Measurements from ENCODE around the gene IFIT5.

DNA sequence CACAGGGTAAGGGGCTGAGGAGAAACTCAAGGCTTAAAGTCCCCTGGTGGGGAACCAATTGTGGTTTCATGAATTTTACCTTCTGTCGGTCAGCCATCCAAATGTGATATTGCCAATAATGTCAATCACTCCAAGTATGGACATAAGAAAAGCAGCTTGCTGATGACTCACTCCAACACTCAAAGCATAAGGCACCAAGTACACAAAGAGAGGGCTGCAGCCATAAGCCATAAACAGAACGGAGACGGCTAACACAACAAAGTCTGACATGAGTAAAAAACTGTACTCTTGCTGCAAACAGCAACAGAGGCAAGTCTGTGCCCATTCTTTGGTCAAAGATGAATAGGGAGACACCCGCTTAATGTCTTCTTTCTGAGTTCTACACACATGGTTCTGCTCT lies 24.2 kb downstream of the IFIT5 start:
- TF ChIP-seq, protein P1, sequence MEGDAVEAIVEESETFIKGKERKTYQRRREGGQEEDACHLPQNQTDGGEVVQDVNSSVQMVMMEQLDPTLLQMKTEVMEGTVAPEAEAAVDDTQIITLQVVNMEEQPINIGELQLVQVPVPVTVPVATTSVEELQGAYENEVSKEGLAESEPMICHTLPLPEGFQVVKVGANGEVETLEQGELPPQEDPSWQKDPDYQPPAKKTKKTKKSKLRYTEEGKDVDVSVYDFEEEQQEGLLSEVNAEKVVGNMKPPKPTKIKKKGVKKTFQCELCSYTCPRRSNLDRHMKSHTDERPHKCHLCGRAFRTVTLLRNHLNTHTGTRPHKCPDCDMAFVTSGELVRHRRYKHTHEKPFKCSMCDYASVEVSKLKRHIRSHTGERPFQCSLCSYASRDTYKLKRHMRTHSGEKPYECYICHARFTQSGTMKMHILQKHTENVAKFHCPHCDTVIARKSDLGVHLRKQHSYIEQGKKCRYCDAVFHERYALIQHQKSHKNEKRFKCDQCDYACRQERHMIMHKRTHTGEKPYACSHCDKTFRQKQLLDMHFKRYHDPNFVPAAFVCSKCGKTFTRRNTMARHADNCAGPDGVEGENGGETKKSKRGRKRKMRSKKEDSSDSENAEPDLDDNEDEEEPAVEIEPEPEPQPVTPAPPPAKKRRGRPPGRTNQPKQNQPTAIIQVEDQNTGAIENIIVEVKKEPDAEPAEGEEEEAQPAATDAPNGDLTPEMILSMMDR (IDR thresholded peaks at IDR 0.05), result no peak
- no peak for TF ChIP-seq POLR2A (IDR thresholded peaks at IDR 0.05)
